KMS-11 (cell line): ENCODE results near the gene LRRC4C.

ENCODE experiments used
- H2AFZ ChIP-seq: fragments of 200-600 bp; sonication (generic); 2 replicates; pipeline ENCODE4 v1.6.1; 2016; ENCODE audit warnings: antibody characterized with exemption, mixed run types, low read depth
- H3K27ac ChIP-seq: fragments of 200-600 bp; sonication (generic); 2 replicates; pipeline ENCODE4 v1.6.1; 2016; ENCODE audit warnings: mild to moderate bottlenecking, mixed run types
- H3K27me3 ChIP-seq: fragments of 200-600 bp; sonication (generic); 2 replicates; pipeline ENCODE4 v1.6.1; 2017; ENCODE audit warnings: mild to moderate bottlenecking, low read depth, mixed run types, moderate library complexity; ENCODE audit not compliant: insufficient read depth
- H3K36me3 ChIP-seq: fragments of 200-600 bp; sonication (generic); 2 replicates; pipeline ENCODE4 v1.6.1; 2017; ENCODE audit warnings: mild to moderate bottlenecking, mixed run types; ENCODE audit not compliant: insufficient read depth
- H3K4me1 ChIP-seq: fragments of 200-600 bp; sonication (generic); 2 replicates; pipeline ENCODE4 v1.6.1; 2016; ENCODE audit warnings: mild to moderate bottlenecking, low read depth, mixed run types; ENCODE audit not compliant: poor library complexity, severe bottlenecking
- H3K4me2 ChIP-seq: fragments of 200-600 bp; sonication (generic); 2 replicates; pipeline ENCODE4 v1.7.0; 2016; ENCODE audit warnings: mild to moderate bottlenecking, mixed run types
- H3K4me3 ChIP-seq: fragments of 200-600 bp; sonication (generic); IDR thresholded peaks from 2 replicates; pipeline ENCODE4 v1.6.1; 2017; ENCODE audit warnings: low read depth, low read length, mixed read lengths; ENCODE audit not compliant: insufficient read depth
- H3K79me2 ChIP-seq: fragments of 200-600 bp; sonication (generic); 2 replicates; pipeline ENCODE4 v1.6.1; 2016; ENCODE audit warnings: low read depth, mixed run types; ENCODE audit not compliant: insufficient read depth
- H3K9ac ChIP-seq: fragments of 200-600 bp; sonication (generic); 2 replicates; pipeline ENCODE4 v1.6.1; 2016; ENCODE audit warnings: mild to moderate bottlenecking, mixed run types
- H4K20me1 ChIP-seq: fragments of 200-600 bp; sonication (generic); 2 replicates; pipeline ENCODE4 v1.6.1; 2016; ENCODE audit warnings: mild to moderate bottlenecking, mixed run types; ENCODE audit not compliant: insufficient read depth
- TF ChIP-seq, protein P1 (sequence below): fragments of 200-600 bp; sonication (generic); conservative IDR thresholded peaks from 2 replicates; pipeline ENCODE4 v1.6.1; 2017; ENCODE audit warnings: low read depth, mild to moderate bottlenecking, antibody characterized with exemption, low read length, moderate library complexity, mixed read lengths

LRRC4C gene

DNA sequence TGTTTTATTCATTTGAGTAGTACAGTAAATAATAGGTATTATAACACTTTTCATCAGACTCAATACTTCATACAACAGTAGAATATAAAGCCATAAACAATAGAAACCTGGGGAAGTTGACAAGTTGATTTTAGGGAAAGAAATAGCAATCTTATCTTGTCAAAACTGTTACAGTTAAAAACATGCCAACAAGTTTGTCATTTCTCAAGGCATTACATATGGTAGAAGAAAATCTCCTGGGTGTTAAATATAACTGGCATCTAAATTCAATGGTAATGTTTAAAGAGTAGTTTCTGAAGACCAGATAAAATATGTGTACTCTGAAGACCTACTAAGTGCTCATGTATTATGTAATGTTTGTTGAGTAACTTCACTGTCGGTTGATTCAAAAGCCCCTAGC is 75.1 kb downstream of the LRRC4C start:
- H3K4me1 ChIP-seq, result no peaks in the 10 kb centered on the region
- H3K79me2 ChIP-seq, result no peaks in the 10 kb centered on the region
- no peak overlapping the region for H3K4me3 ChIP-seq
- no peak overlapping the region for H3K27ac ChIP-seq
- H3K27me3 ChIP-seq, result no peaks in the 10 kb centered on the region
- H3K36me3 ChIP-seq, result no peaks in the 10 kb centered on the region
- no peak overlapping the region for H3K9ac ChIP-seq
- H3K4me2 ChIP-seq, result no peak overlapping the region
- TF ChIP-seq, protein P1, sequence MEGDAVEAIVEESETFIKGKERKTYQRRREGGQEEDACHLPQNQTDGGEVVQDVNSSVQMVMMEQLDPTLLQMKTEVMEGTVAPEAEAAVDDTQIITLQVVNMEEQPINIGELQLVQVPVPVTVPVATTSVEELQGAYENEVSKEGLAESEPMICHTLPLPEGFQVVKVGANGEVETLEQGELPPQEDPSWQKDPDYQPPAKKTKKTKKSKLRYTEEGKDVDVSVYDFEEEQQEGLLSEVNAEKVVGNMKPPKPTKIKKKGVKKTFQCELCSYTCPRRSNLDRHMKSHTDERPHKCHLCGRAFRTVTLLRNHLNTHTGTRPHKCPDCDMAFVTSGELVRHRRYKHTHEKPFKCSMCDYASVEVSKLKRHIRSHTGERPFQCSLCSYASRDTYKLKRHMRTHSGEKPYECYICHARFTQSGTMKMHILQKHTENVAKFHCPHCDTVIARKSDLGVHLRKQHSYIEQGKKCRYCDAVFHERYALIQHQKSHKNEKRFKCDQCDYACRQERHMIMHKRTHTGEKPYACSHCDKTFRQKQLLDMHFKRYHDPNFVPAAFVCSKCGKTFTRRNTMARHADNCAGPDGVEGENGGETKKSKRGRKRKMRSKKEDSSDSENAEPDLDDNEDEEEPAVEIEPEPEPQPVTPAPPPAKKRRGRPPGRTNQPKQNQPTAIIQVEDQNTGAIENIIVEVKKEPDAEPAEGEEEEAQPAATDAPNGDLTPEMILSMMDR, result no peak
- no peaks in the 10 kb centered on the region for H4K20me1 ChIP-seq
- no peak overlapping the region for H2AFZ ChIP-seq

DNA sequence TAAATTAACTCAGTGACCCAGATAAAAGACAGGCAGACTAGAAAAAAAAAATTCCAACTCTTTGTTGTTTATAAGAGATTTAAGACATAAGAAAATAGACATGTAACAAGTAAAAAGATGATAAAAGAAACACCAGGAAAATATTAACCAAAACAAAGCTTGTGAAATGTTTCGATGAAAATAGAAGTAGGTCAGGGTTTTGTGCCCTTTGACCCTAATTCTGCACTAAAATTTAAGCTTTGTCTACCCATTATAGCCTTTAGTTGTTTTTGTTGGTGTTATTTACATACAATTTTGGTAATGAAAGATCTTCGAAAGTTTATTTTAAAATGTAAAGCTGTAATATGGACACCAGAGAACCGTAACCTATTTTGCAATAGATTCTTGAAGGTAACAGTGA is 75.7 kb downstream of the LRRC4C start:
- no peak overlapping the region for H3K27ac ChIP-seq
- H4K20me1 ChIP-seq, result no peaks in the 10 kb centered on the region
- H3K9ac ChIP-seq, result no peak overlapping the region
- no peak overlapping the region; the same call in 1 of the 2 replicates for H3K4me2 ChIP-seq
- no peak overlapping the region for H3K4me3 ChIP-seq
- no peaks in the 10 kb centered on the region for H3K79me2 ChIP-seq
- H2AFZ ChIP-seq, result no peak overlapping the region
- H3K4me1 ChIP-seq, result no peaks in the 10 kb centered on the region
- no peaks in the 10 kb centered on the region for H3K36me3 ChIP-seq
- TF ChIP-seq, protein P1, result no peak
- no peaks in the 10 kb centered on the region for H3K27me3 ChIP-seq

DNA sequence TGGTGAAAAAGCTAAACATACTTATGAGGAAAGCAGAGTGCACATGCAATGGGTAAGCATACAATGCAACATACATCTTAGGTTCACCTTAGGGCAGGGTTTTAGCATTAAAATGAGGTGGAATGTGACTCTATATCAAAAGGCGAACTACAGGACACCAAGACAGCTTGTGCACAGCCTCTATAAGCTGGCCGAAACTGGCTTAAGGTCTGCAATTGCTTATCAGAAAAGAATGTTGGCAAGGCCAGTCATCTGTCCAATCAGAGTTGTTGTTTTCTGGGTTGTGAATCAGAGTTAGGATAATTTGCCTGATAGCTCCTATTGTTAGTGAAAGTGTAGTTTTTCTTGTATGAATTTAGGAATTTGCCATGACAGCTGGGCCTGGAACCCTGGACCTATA is 76.5 kb downstream of the LRRC4C start:
- H3K27ac ChIP-seq, result no peak overlapping the region
- H3K4me2 ChIP-seq, result no peak overlapping the region
- H3K27me3 ChIP-seq, result no peaks in the 10 kb centered on the region
- H4K20me1 ChIP-seq, result no peaks in the 10 kb centered on the region
- no peak overlapping the region for H2AFZ ChIP-seq
- no peak overlapping the region for H3K9ac ChIP-seq
- TF ChIP-seq, protein P1, result no peak
- H3K79me2 ChIP-seq, result no peaks in the 10 kb centered on the region
- no peaks in the 10 kb centered on the region for H3K36me3 ChIP-seq
- H3K4me3 ChIP-seq, result no peak overlapping the region
- H3K4me1 ChIP-seq, result no peaks in the 10 kb centered on the region

DNA sequence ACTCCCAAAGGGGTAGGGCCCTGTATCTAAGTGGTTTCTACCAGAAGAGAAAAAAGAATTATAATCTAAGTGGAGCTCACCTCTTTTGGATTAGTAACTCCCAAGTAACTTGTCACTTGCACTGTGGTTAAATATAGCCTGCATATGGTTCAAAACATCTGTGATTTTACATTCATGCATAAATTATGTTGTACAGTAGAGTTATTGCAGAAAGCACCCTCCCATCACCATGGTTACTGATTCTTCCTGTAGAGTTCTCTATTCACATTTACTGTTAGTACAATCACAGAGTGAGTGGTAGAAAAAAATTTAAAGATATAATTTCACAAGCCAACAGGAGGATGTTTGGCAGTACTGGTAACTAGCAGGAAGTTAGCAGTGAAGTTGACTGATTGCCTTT is 80.4 kb downstream of the LRRC4C start:
- no peak overlapping the region for H2AFZ ChIP-seq
- H3K27me3 ChIP-seq, result no peaks in the 10 kb centered on the region
- no peak overlapping the region for H3K4me2 ChIP-seq
- H3K4me1 ChIP-seq, result no peaks in the 10 kb centered on the region
- no peaks in the 10 kb centered on the region for H3K79me2 ChIP-seq
- TF ChIP-seq, protein P1, result no peak
- no peak overlapping the region for H3K4me3 ChIP-seq
- no peak overlapping the region for H3K27ac ChIP-seq
- H3K36me3 ChIP-seq, result no peaks in the 10 kb centered on the region
- no peaks in the 10 kb centered on the region for H4K20me1 ChIP-seq
- H3K9ac ChIP-seq, result no peak overlapping the region
